Right lobe of liver (tissue), 6 donors: ENCODE measurements around the gene SPOCK2. TPM values are rescaled to one million over a fixed set of nuclear protein-coding genes. Genes with fewer than 3 reads are reported as not detected.
"Not testable (repeated sequence)": the region's sequence is repeated elsewhere in the genome, so short reads cannot be mapped to it uniquely, and the experiment has no call there.

Experiments used
- ATAC-seq, 4 donors: fragments of 200-7000 bp; cut with Tn5 transposase; one replicate each; pipeline ENCODE4 v1.9.1; 2020; ENCODE audit warnings: mild to moderate bottlenecking in 4 of 4, moderate library complexity in 4 of 4
- DNase-seq, 3 donors: peaks; one replicate each; pipeline ENCODE4 v3.0.0-alpha.2; 2020
- H3K27ac ChIP-seq, 3 donors: fragments of 200-600 bp; one replicate each; pipeline ENCODE4 v1.8.0; 2022
- H3K27me3 ChIP-seq, 2 donors: fragments of 200-600 bp; one replicate each; pipeline ENCODE4 v1.8.0; 2022
- H3K36me3 ChIP-seq, 4 donors: fragments of 200-600 bp; sonication (generic) in 1 of 4; one replicate each; pipeline versions ENCODE4 v1.5.1 to v1.8.0; 2017 to 2022; ENCODE audit warnings: control low read depth in 1 of 4
- H3K4me1 ChIP-seq, 4 donors: fragments of 200-600 bp; sonication (generic) in 1 of 4; one replicate each; pipeline versions ENCODE4 v1.5.1 to v1.8.0; 2017 to 2022; ENCODE audit warnings: control low read depth in 1 of 4
- H3K4me3 ChIP-seq, 3 donors: fragments of 200-600 bp; one replicate each; pipeline ENCODE4 v1.8.0; 2022
- H3K9me3 ChIP-seq, 4 donors: fragments of 200-600 bp; sonication (generic) in 1 of 4; one replicate each; pipeline versions ENCODE4 v1.5.1 to v1.8.0; 2017 to 2022; ENCODE audit warnings: control low read depth in 1 of 4
- CTCF ChIP-seq, 4 donors: fragments of 200-600 bp in 3 of 4; fragments of 450-650 bp in 1 of 4; IDR thresholded peaks; one replicate each; pipeline versions ENCODE4 v1.5.1 to v1.8.0; 2016 to 2022; ENCODE audit warnings: antibody characterized with exemption in 4 of 4, mild to moderate bottlenecking in 2 of 4
- POLR2A ChIP-seq: fragments of 450-650 bp; IDR thresholded peaks from one replicate; pipeline ENCODE4 v1.6.1; 2017; ENCODE audit warnings: antibody characterized with exemption, mild to moderate bottlenecking
- WGBS: methylation state at CpG from one replicate; pipeline ENCODE4 v1.1.6; 2018; ENCODE audit warnings: low coverage, low lambda C conversion rate; ENCODE audit not compliant: insufficient coverage; ENCODE audit errors: missing lambda C conversion rate; 5-methylcytosine and 5-hydroxymethylcytosine counted together
- intact Hi-C, 2 donors: fragments of 100-400 bp; cut with DNase I; formaldehyde crosslinking; loops; one replicate each; pipeline versions ENCODE4 v1.11.2 to v1.14.1; 2022
- total RNA-seq, 6 experiments: library from RNA; depleted of rRNA in 2 of 6; stranded (reverse); fragments of >200 nt in 2 of 6; fragmentation: NEBNext Ultra II Directional in 3 of 6; extraction: Animal tissue kit (Norgen Biotek cat#: 25700) in 3 of 6; gene quantifications; one replicate each; pipeline versions ENCODE4 v1.1.0 to v1.2.4, GENCODE V29; 2016 to 2023
- donor health status: DM: no; HTN: yes; CAD: no.
- donor health status: DM: no; HTN: no; CAD: no.
- donor health status: DM: no; HTN: no; CAD: no.
- donor health status: DM: no; HTN: yes; CAD: no.
- donor health status: DM: no; HTN: yes; CAD: no.

The SPOCK2 gene
- total RNA-seq, 6 experiments from 2014 or later = 0.72 to 3.0 (median 1.2) TPM

DNA sequence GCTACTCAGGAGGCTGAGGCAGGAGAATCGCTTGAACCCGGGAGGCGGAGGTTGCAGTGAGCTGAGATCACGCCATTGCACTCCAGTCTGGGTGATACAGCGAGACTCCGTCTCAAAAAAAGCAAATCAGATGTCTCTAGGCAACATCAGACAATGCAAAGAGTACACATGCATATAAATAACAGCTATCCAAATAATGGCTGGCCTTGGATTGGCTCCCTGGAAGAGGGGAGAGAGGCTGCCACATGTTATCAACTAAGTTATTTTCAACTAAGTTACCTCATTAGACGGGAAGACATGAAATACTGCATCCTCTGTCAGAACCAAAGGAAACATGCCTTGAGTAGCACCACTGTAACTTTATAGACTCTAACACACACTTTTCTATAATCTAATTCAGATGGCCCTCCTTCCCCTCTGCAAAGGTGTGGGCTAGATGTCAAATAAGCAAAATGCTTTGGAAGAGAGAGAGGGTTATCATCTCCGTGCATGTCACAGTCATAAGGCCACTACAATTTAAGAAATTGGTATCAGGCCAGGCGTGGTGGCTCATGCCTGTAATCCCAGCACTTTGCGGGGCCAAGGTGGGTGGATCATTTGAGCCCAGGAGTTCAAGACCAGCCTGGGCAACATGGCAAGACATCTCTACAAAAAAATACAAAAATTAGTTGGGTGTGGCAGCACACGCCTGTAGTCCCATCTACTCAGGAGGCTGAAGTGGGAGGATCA, 22.5 kb upstream of the SPOCK2 start:
- DNase-seq (no peak), ATAC-seq (no peak)
- Histone ChIP-seq H3K27ac (no peak overlapping the region), H3K9me3 (no peaks in the 10 kb centered on the region), H3K36me3 (no peaks in the 10 kb centered on the region), H3K4me1 (peaks cover 0 to 6% (median 0%) of the 10 kb centered on the region in 4 donors), H3K27me3 (no peaks in the 10 kb centered on the region), H3K4me3 (no peak overlapping the region)
- intact Hi-C loops = no loop called here
- TF ChIP-seq CTCF (IDR thresholded peaks at IDR 0.05) (no peak), POLR2A (no peak)
- WGBS = 87% methylated on average over 8 of the region's 11 CpGs

DNA sequence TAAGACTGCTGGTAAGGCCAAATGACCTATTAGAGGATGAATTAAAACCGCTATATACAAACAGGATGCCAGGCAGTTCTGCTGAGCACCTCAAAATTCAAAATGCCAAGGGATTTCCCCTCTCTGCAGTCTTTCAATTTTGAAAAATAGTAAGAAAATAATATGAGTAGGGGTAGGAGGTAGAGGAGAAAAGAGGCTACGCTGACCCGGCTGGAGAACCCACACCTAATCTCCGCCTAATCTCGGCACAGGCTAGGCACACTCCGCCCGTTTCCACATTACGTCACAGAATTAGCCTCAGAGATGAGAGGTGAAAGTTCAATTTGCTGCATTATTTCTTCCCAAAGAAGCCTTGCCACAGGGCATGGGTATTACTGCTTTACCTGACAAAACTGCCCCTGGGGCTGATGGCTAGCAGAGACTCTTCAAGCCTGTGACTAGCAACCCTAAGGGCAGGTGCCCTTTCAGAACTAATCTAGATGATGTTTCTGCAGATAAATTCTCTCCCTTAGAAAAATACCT, 21.3 kb upstream of the SPOCK2 start:
- TF ChIP-seq CTCF (IDR thresholded peaks at IDR 0.05) = no peak
- no peak for TF ChIP-seq POLR2A
- Histone ChIP-seq H3K4me1 (peaks cover 0 to 6% (median 0%) of the 10 kb centered on the region in 4 donors), H3K36me3 (no peaks in the 10 kb centered on the region), H3K4me3 (no peak overlapping the region), H3K27me3 (no peaks in the 10 kb centered on the region), H3K27ac (no peak overlapping the region), H3K9me3 (no peaks in the 10 kb centered on the region)
- DNase-seq (no peak), ATAC-seq (no peak)
- WGBS = 73% methylated on average over 8 of the region's 8 CpGs
- intact Hi-C loops = no loop called here

GRCh38 chr10:72108830-72109635, 20.7 kb upstream of the SPOCK2 start:
- DNase-seq (no peak), ATAC-seq (no peak)
- Histone ChIP-seq H3K4me3 (no peak overlapping the region), H3K9me3 (no peaks in the 10 kb centered on the region), H3K27ac (no peak overlapping the region), H3K36me3 (no peaks in the 10 kb centered on the region), H3K4me1 (peaks cover 0 to 6% (median 0%) of the 10 kb centered on the region in 4 donors), H3K27me3 (no peaks in the 10 kb centered on the region)
- WGBS = 17% methylated on average over 1 of the region's 1 CpG
- TF ChIP-seq CTCF (IDR thresholded peaks at IDR 0.05) = no peak
- no peak for TF ChIP-seq POLR2A
- intact Hi-C loops = no loop called here

DNA sequence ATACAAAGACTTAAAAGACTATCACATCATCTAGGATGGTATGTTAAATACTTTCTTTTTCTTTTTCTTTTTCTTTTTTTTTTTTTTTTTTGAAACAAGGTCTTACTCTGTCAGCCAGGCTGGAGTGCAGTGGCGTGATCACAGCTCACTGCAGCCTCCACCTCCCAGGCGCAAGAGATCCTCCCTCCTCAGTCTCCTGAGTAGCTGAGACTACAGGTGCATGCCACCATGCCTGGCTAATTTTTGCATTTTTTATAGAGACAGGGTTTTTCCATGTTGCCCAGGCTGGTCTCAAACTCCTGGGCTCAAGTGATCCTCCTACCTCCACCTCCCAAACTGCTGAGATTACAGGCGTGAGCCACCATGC, 19.6 kb upstream of the SPOCK2 start:
- H3K27me3 ChIP-seq, intact Hi-C loops, H3K27ac ChIP-seq, ATAC-seq, H3K4me1 ChIP-seq, H3K9me3 ChIP-seq, H3K4me3 ChIP-seq, DNase-seq, H3K36me3 ChIP-seq: not testable (repeated sequence)
- 87% methylated on average over 3 of the region's 3 CpGs for WGBS
